Colon (tissue), 2 donors: Measurements from ENCODE around the gene KLHL4.
"Not testable (repeated sequence)": the region's sequence is repeated elsewhere in the genome, so short reads cannot be mapped to it uniquely, and the experiment has no call there.

Experiments used
- FAIRE-seq: peaks from 2 replicates; lab custom pipeline; 2012; peaks lifted over from hg19 to GRCh38; lab: Jason Lieb, UNC
- donor health status: control.
- donor health status: control.

Gene KLHL4, protein sequence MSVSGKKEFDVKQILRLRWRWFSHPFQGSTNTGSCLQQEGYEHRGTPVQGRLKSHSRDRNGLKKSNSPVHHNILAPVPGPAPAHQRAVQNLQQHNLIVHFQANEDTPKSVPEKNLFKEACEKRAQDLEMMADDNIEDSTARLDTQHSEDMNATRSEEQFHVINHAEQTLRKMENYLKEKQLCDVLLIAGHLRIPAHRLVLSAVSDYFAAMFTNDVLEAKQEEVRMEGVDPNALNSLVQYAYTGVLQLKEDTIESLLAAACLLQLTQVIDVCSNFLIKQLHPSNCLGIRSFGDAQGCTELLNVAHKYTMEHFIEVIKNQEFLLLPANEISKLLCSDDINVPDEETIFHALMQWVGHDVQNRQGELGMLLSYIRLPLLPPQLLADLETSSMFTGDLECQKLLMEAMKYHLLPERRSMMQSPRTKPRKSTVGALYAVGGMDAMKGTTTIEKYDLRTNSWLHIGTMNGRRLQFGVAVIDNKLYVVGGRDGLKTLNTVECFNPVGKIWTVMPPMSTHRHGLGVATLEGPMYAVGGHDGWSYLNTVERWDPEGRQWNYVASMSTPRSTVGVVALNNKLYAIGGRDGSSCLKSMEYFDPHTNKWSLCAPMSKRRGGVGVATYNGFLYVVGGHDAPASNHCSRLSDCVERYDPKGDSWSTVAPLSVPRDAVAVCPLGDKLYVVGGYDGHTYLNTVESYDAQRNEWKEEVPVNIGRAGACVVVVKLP

GRCh38 chrX:87517571-87518141, at the start of gene KLHL4:
Gene KLHL4 (plus strand): TSS chrX:87517802. CDS start chrX:87517894, 92 bp downstream.
- FAIRE-seq = no peak

- no peak for FAIRE-seq
Observed at GRCh38 chrX:87468941-87469340, 48.7 kb upstream of the KLHL4 start.

- no peak for FAIRE-seq
Observed at GRCh38 chrX:87475793-87476192, 41.8 kb upstream of the KLHL4 start.

GRCh38 chrX:87478703-87479102, 38.9 kb upstream of the KLHL4 start:
- FAIRE-seq = not testable (repeated sequence)

- no peak for FAIRE-seq
Observed at GRCh38 chrX:87489071-87489470, 28.5 kb upstream of the KLHL4 start.

DNA sequence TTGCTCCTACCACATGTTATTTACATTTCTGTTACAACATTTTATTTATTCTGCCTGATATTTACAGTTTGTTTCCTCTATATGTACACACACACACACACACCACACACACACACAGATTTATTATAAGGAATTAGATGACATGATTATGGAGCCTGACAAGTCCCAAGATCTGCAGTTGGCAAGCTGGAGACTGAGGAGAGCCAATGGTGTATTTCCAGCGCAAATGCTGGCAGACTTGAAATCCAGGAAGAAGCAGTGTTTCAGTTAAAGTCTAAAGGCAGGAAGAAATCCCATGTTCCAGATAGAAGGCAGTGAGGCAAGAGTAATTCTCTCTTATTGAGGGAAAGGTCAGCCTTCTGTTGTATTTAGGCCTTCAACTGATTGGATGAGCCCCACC, 1.8 kb upstream of the KLHL4 start:
- no peak for FAIRE-seq

- no peak for FAIRE-seq
Observed at GRCh38 chrX:87516717-87517121, 883 bp upstream of the KLHL4 start.

DNA sequence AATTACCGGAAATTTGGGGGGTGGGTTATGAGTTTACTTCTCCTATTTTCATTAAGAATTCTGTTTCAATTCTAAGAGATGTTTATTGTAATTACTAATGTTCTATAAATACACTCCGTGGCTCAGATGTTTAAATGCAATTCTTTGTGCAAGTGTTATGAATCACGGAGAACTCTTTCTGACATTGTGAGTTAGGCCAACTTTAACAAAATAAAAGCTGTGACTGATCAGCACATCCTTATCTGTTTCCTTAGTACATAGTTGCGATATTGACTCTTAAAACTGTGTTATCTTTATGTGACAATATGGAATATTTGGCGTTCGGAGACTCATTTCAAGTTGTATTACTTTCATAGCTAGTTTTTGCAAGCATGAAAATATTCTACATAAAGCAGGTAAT, 902 bp downstream of the KLHL4 start:
- no peak for FAIRE-seq

GRCh38 chrX:87525771-87526229, 8.2 kb downstream of the KLHL4 start:
- no peak for FAIRE-seq

- FAIRE-seq = no peak
Observed at GRCh38 chrX:87526281-87526680, 8.7 kb downstream of the KLHL4 start.

DNA sequence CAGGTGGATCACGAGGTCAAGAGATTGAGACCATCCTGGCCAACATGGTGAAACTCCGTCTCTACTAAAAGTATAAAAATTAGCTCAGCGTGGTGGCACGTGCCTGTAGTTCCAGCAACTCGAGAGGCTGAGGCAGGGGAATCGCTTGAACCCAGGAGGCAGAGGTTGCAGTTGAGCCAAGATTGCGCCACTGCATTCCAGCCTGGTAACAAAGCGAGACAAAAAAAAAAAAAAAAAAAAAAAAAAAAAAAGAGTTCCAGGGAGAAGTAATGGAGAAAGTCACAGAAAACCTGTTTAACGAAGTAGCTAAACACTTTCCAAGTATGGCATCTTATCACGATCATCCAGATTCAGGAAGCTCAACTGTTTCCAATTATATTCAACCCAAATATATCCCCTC, 10.9 kb downstream of the KLHL4 start:
- no peak for FAIRE-seq

- no peak for FAIRE-seq
Observed at GRCh38 chrX:87571964-87572363, 54.4 kb downstream of the KLHL4 start.

- FAIRE-seq = no peak
Observed at GRCh38 chrX:87572901-87573300, 55.3 kb downstream of the KLHL4 start.

DNA sequence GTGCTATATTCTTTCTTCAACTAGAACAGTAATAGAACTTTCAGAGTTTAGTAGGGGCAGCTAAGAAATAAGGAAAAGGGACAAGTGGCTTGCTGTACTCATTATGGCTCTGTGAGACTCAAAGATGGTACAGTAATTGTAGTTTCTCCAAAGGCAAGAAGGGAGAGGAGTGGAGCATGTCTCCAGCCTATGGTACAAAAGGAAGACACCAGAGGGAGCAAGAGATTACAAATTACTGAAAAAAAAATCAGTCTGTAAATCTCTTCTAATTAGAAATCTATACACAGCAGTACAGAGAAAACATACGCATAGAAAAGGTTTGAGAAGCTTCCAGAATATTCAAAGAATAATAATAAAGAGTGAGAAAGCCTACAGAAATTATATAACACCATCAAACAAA, 61.4 kb downstream of the KLHL4 start:
- FAIRE-seq = no peak

- FAIRE-seq = no peak
Observed at GRCh38 chrX:87580862-87581261, 63.3 kb downstream of the KLHL4 start.

DNA sequence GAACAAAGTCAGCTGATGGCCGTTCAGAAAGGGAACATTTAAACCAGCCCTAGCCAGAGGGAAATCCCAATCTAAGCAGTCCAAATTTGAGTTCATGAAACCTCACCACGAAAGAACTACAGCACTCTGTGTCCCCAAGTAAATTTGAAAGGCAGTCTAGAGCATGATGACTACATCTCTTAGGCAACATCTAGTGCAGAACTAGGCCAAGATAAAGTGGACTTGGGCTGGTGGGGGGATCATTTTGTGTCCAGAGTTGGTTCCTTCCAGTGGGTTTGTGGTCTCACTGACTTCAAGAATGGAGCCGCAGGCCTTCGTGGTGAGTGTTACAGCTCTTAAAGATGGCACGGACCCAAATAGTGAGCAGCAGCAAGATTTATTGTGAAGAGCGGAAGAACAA, 64.9 kb downstream of the KLHL4 start:
- FAIRE-seq = no peak

GRCh38 chrX:87583679-87584078, 66.1 kb downstream of the KLHL4 start:
- no peak for FAIRE-seq

DNA sequence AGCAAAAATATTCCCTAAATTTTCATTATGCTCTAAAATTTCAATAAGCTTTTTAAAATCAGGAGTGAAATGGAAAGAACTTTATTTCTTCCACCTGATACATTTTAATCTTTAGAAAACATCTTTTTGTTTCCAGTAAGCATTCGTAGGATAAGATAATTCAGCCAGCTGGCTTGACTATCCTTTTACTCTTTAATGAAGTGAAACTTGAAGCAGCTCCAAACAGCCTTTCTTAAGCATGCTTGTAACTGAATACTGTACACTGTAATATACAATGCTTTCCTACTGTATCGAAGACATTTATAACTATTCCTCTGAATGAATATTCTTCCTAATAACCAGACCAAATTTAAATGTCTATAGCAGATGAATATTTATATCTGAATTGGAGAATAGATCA, 98.8 kb downstream of the KLHL4 start:
- no peak for FAIRE-seq

DNA sequence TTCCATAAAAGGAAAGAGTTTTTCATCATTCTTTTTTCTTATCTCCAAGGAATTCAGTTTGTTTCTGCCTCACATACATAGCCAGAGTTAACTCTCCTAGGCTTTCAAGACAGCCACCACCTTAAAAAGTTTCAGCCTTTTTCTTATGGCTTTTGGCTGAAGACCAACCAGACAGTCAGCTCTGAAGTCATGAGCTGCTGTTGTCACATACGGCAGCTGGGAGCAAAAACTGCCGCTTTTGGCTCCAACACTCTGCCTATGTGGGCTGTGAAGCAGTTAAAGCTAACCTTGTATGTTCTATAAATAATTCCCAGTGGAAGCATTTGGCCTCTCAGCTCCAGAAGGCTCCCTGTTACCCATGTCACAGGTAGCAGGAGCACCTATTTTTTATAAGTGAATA, 104.1 kb downstream of the KLHL4 start:
- no peak for FAIRE-seq

DNA sequence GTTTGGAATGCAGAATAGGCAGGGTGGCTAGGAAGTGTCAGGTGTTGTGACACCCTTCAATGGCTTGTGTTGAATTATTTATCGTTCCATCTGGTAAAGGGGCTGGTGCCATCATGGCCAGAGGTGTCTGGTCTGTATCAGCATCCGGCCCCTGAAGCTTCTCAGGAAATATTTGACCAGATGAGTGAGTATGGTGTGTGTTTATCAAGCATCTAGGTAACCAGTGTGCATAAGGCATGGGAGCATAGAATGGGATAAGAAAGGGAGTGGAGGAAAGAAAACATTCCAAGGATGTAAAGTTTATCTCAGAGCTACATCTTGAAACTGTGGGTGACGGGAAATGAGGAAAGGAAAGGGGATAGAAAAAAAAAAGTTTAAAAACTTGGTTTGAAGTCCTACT, 109.4 kb downstream of the KLHL4 start:
- no peak for FAIRE-seq

GRCh38 chrX:87634361-87634760, 116.8 kb downstream of the KLHL4 start:
- no peak for FAIRE-seq

- no peak for FAIRE-seq
Observed at GRCh38 chrX:87636533-87636932, 118.9 kb downstream of the KLHL4 start.

- not testable (repeated sequence) for FAIRE-seq
Observed at GRCh38 chrX:87641439-87641838, 123.8 kb downstream of the KLHL4 start.
